NCI-H1930 (cell line): Measurements from ENCODE around the gene ADRA2B.

ENCODE experiments used
- DNase-seq, 2 experiments: peaks; one replicate each; lab custom pipeline; 2025; lab: John Stamatoyannopoulos, UW

ADRA2B gene

DNA sequence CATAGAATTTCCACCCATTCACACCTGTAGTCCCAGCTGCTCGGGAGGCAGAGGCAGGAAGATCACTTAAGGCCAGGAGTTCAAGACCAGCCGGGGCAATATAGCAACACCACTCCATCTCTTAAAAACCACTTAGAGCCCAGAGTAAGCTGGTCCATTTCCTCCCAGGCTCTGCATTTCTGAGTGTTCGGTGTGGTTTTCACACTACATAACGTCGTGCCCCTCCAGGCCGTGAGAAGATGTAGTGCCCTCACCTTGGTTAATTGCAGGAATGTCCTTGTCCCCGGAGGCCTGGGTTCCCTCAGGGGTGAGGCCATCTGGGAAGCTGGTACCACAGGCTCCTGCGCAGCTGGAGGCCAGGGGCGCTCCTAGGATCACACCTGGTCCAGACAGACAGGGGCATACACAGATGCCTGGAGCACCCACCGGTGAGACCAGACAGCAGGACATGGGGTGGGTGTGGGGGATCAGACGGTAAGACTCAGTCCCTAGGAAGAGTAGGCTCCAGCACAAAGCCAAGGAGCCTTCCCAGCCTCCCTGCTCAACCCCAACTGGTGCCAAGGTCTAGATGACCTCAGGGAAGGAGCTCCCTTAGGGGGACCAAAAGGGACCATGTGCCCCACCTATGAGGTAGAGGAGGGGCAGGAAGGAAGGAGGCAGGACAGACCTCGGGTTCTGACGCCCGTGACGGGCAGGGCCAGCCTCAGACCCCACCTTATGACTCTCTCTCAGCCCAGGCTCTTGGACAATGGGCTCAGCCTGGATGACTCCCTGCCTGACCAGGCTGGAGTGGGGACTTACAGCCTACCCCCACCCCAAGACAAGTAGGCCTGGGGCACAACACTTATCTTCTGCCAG lies 21.2 kb upstream of the ADRA2B start:
- DNase-seq, result no peak

GRCh38 chr2:96136129-96136720 lies 19.9 kb upstream of the ADRA2B start:
- no peak for DNase-seq

DNA sequence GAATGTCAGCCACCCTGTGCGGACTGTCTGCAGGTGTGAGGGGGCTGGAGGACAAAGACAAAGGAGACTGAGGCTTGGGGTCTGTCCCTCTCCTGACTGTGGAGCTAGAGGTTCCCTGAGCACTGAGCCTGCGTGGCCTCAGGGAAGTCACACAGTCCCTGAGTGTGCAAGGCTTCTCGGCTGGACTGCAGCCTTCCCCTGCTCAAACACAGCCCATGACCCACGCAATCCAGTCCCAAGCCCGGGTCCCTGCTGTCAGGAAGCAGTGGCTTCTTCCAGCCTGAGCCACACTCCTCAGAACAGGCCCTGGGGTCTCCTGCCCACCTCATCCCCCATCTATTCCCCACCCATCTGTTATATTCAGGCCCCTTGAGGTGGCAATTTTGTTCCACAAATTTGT lies 19.2 kb upstream of the ADRA2B start:
- DNase-seq, result no peak

DNA sequence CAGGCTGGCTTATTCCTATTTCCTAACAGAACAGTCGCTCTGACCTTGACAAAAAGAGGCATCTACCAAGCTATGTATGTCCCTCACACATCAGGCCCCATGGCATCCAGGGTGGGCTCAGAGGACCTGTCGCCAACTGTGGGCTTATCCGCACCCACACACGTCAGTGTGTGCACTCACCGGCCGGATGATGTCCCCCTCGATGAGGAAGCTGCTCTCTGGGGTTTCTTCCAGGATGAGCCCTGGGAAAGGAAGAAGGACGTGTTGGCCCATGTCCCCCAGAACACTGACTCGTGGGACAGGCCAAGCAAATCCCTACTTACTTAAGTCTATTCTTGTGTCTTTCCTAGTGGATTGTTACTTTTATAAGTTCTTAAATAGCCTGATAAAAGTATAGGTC lies 18.8 kb upstream of the ADRA2B start:
- DNase-seq, result no peak

GRCh38 chr2:96134421-96134820 lies 18.1 kb upstream of the ADRA2B start:
- no peak for DNase-seq

DNA sequence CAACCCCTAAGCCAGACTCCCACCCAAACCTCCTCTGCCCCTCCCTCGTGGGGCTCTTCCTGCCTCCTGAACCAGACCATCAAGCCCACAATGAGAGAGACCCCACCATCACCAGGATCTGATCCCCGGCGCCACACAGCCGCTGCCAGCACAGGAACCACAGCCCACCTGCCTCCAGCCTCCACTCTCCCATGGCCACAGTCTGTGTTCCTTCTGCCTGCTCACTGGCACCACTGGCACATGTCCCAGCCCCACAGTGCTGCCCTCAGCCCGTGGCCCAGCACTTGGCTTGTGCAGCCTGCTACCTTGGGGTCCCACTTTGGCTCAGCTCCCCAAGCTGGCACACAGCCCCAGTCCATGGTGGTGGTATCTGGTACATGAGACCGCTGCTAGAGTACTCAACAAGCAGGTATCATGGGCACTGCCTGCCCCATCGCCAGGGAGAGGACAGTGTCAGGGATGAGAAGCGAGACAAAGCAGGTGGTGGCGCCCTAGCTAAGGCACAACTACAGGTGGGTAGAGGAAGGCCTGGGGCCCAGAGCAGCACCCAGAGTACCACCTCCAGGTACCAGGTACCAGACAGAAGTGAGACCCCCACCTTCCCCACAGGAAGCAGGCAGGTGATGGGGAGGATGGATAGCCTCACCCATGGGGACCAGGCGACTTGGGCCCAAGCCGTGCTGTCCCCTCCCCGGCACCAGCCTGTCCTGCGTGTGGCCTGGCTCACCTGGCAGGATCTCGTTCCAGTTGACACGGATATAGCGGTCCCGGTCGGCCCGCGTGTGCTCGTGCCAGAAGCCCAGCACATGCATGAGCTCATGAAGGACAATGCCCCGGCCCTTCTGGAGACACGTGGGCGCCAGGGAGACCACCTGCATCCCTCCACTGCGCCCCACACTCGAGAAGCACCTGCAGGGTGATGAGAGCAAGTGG lies 15.7 kb upstream of the ADRA2B start:
- no peak for DNase-seq

DNA sequence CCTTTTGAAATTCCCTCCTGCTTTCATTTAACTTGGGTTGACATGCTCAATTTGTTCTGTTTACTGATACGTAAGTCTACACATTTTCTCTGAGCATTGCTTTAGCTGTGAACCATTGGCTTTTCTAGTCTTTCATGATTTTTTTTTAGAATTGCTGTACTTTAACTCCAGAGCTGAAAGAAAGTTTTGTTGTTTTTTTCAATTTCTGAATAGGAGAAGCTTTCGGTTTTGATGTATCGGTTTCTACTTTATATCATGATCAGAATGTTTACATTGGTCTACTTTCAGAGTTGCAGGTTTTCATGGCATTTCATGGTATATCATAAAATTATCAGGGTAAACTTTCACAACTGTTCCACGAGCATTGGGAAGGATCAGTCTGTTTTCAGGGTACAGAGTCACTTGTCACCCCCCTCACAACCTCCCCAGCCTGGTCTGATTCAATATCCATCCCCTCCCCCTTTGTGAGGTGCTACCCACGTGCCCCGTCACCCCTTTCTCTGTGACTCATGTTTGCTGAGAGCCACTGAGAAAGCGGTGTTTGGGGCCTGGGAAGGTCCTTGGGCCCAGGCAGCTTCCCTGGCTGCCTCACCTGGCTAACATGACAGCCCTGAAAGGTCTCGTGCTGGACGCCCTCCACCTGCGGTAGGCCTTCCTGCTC lies 14.9 kb upstream of the ADRA2B start:
- no peak for DNase-seq

- DNase-seq, result no peak
These were observed 14.1 kb upstream of the ADRA2B start for GRCh38 chr2:96130483-96130882.

GRCh38 chr2:96129528-96130120 lies 13.3 kb upstream of the ADRA2B start:
- DNase-seq, result no peak

DNA sequence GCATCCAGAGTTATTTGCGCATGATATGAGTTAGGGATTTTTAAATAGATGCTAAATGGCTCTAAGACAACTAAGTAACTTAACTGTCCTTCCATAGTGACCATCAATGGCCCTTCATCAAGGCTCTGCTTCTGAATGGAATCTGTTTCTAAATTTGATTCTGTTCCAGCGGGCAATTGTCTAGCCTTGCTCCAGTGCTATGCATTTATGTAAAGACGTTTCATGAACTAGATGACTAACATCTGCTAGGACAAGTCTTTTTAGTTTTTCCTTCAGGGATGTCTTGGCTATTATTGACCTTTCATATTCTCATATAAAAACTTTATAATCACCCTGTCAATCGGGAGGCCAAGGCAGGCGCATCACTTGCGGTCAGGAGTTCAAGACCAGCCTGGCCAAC lies 12.1 kb upstream of the ADRA2B start:
- no peak for DNase-seq

GRCh38 chr2:96124406-96125265 lies 8.3 kb upstream of the ADRA2B start:
- no peak for DNase-seq

GRCh38 chr2:96123936-96124335 lies 7.6 kb upstream of the ADRA2B start:
- DNase-seq, result no peak

GRCh38 chr2:96123290-96123689 lies 6.9 kb upstream of the ADRA2B start:
- DNase-seq, result no peak

DNA sequence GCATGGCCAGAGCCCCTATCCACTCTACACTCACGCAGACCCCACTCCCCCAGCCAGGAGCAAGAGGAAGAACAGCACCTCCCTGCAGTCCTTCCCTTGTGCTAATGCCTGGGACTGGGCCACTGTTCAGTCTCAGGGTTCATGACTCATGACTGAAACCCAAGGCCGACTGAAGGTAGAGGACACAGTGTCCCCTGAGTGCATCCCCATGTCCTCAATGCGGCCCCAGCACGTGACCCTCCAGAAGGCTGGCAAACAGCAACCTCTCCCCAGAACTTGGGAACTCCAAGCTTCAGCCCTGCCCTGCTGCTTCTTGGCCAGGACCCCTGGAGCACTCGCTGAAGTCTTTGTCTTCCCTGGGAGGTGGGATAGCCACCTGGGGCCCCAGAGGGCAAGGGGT lies 6.0 kb upstream of the ADRA2B start:
- no peak for DNase-seq

DNA sequence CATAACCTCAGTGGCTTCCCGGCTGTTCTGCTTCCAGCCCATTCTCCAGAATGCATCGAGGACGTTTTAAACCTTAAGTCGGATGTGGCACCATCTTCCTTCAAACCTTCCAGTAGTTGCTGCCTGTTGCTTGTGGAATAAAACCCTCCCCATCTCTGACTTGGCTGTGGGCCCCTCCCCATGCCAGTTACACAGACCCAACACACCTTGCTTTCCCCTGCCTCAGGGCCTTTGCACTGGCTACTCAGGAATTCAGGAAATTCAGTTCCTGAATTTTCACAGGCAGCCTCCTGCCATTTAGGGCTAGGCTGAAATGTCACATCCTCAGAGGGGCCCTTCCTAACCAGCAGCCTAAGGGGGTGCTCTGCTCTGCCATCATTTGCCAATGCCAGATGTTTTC lies 5.0 kb upstream of the ADRA2B start:
- DNase-seq, result no peak

- DNase-seq, result no peak
These were observed 4.6 kb upstream of the ADRA2B start for GRCh38 chr2:96120991-96121390.

- no peak for DNase-seq
These were observed 3.8 kb upstream of the ADRA2B start for GRCh38 chr2:96120091-96120720.

- DNase-seq, result no peak
These were observed 3.0 kb upstream of the ADRA2B start for GRCh38 chr2:96119389-96119751.

GRCh38 chr2:96118698-96119388 lies 2.5 kb upstream of the ADRA2B start:
- DNase-seq, result no peak
